ENCODE measurements around the gene NCBP3. TPM values are rescaled to one million over a fixed set of nuclear protein-coding genes. Genes with fewer than 3 reads are reported as not detected.
A peak's percentile ranks its signal among the peaks of the same experiment; 100 is the strongest.

Gene NCBP3
- total RNA-seq, 1 experiment from 2014 or later = 17.0 TPM

- Histone ChIP-seq H3K79me2 (ENCODE audit: low read length) (no peaks in the 10 kb centered on the region), H3K36me3 (ENCODE audit: insufficient read depth, low read length) (peaks cover 43% of the 10 kb centered on the region; the same call in 1 of the 2 replicates), H3K27ac (ENCODE audit: low read length) (no peak overlapping the region), H3K9ac (ENCODE audit: low read length) (no peak overlapping the region), H3K27me3 (ENCODE audit: low read length) (no peaks in the 10 kb centered on the region), H3K9me3 (ENCODE audit: low read length) (no peaks in the 10 kb centered on the region), H4K20me1 (ENCODE audit: insufficient read depth, low read depth, low read length) (no peaks in the 10 kb centered on the region), H3K4me1 (ENCODE audit: low read length) (peaks cover 22% of the 10 kb centered on the region), H3K4me3 (ENCODE audit: low read length) (no peak overlapping the region), H3K4me2 (ENCODE audit: low read depth, low read length, poor library complexity, severe bottlenecking) (no peak overlapping the region), H3K9me2 (replicated peaks; ENCODE audit: insufficient read depth, low read length) (no peaks in the 10 kb centered on the region), H2AFZ (ENCODE audit: low read length) (no peak overlapping the region)
- no peak for DNase-seq
Observed at GRCh38 chr17:3817851-3818605, 28.0 kb downstream of the NCBP3 start.

- no peak overlapping the region for H2AFZ ChIP-seq (ENCODE audit: low read length)
- H4K20me1 ChIP-seq (ENCODE audit: insufficient read depth, low read depth, low read length) = no peaks in the 10 kb centered on the region
- H3K9ac ChIP-seq (ENCODE audit: low read length) = no peak overlapping the region
- H3K79me2 ChIP-seq (ENCODE audit: low read length) = no peaks in the 10 kb centered on the region
- 0 out of 2 replicates have a peak overlapping the region, but pooled peaks have one; percentile 55 for H3K27ac ChIP-seq (ENCODE audit: low read length)
- H3K4me2 ChIP-seq (ENCODE audit: low read depth, low read length, poor library complexity, severe bottlenecking) = no peak overlapping the region
- peaks cover 22% of the 10 kb centered on the region for H3K4me1 ChIP-seq (ENCODE audit: low read length)
- no peak overlapping the region for H3K4me3 ChIP-seq (ENCODE audit: low read length)
- H3K9me2 ChIP-seq (replicated peaks; ENCODE audit: insufficient read depth, low read length) = no peaks in the 10 kb centered on the region
- no peak for DNase-seq
- H3K27me3 ChIP-seq (ENCODE audit: low read length) = no peaks in the 10 kb centered on the region
- H3K9me3 ChIP-seq (ENCODE audit: low read length) = no peaks in the 10 kb centered on the region
- H3K36me3 ChIP-seq (ENCODE audit: insufficient read depth, low read length) = peaks cover 35% of the 10 kb centered on the region; the same call in 1 of the 2 replicates
Observed at GRCh38 chr17:3815925-3816324, 30.1 kb downstream of the NCBP3 start.

- DNase-seq = no peak
- H3K4me2 ChIP-seq (ENCODE audit: low read depth, low read length, poor library complexity, severe bottlenecking) = no peak overlapping the region
- no peak overlapping the region for H3K4me3 ChIP-seq (ENCODE audit: low read length)
- no peak overlapping the region for H3K9ac ChIP-seq (ENCODE audit: low read length)
- H3K4me1 ChIP-seq (ENCODE audit: low read length) = peaks cover 30% of the 10 kb centered on the region
- H3K27ac ChIP-seq (ENCODE audit: low read length) = no peak overlapping the region
- no peaks in the 10 kb centered on the region for H3K79me2 ChIP-seq (ENCODE audit: low read length)
- H2AFZ ChIP-seq (ENCODE audit: low read length) = no peak overlapping the region
- H3K36me3 ChIP-seq (ENCODE audit: insufficient read depth, low read length) = peaks cover 35% of the 10 kb centered on the region; the same call in 1 of the 2 replicates
- no peaks in the 10 kb centered on the region for H4K20me1 ChIP-seq (ENCODE audit: insufficient read depth, low read depth, low read length)
- H3K9me3 ChIP-seq (ENCODE audit: low read length) = no peaks in the 10 kb centered on the region
- no peaks in the 10 kb centered on the region for H3K9me2 ChIP-seq (replicated peaks; ENCODE audit: insufficient read depth, low read length)
- H3K27me3 ChIP-seq (ENCODE audit: low read length) = no peaks in the 10 kb centered on the region
Observed at GRCh38 chr17:3815122-3815521, 30.9 kb downstream of the NCBP3 start.

- H3K9me3 ChIP-seq (ENCODE audit: low read length) = no peaks in the 10 kb centered on the region
- H3K79me2 ChIP-seq (ENCODE audit: low read length) = no peaks in the 10 kb centered on the region
- no peak for DNase-seq
- H2AFZ ChIP-seq (ENCODE audit: low read length) = no peak overlapping the region
- H3K27ac ChIP-seq (ENCODE audit: low read length) = no peak overlapping the region
- H3K9ac ChIP-seq (ENCODE audit: low read length) = no peak overlapping the region
- H3K36me3 ChIP-seq (ENCODE audit: insufficient read depth, low read length) = peaks cover 35% of the 10 kb centered on the region; the same call in 1 of the 2 replicates
- peaks cover 31% of the 10 kb centered on the region for H3K4me1 ChIP-seq (ENCODE audit: low read length)
- H4K20me1 ChIP-seq (ENCODE audit: insufficient read depth, low read depth, low read length) = no peaks in the 10 kb centered on the region
- H3K27me3 ChIP-seq (ENCODE audit: low read length) = no peaks in the 10 kb centered on the region
- H3K4me3 ChIP-seq (ENCODE audit: low read length) = no peak overlapping the region
- H3K4me2 ChIP-seq (ENCODE audit: low read depth, low read length, poor library complexity, severe bottlenecking) = no peak overlapping the region
- no peaks in the 10 kb centered on the region for H3K9me2 ChIP-seq (replicated peaks; ENCODE audit: insufficient read depth, low read length)
Observed at GRCh38 chr17:3814361-3814760, 31.7 kb downstream of the NCBP3 start.

GRCh38 chr17:3813171-3813570 lies 32.9 kb downstream of the NCBP3 start:
- H2AFZ ChIP-seq (ENCODE audit: low read length) = no peak overlapping the region
- no peaks in the 10 kb centered on the region for H4K20me1 ChIP-seq (ENCODE audit: insufficient read depth, low read depth, low read length)
- H3K9me2 ChIP-seq (replicated peaks; ENCODE audit: insufficient read depth, low read length) = no peaks in the 10 kb centered on the region
- no peak overlapping the region for H3K9ac ChIP-seq (ENCODE audit: low read length)
- H3K27ac ChIP-seq (ENCODE audit: low read length) = no peak overlapping the region
- peaks cover 31% of the 10 kb centered on the region for H3K4me1 ChIP-seq (ENCODE audit: low read length)
- no peak overlapping the region for H3K4me2 ChIP-seq (ENCODE audit: low read depth, low read length, poor library complexity, severe bottlenecking)
- no peak for DNase-seq
- H3K36me3 ChIP-seq (ENCODE audit: insufficient read depth, low read length) = peaks cover 28% of the 10 kb centered on the region; the same call in 1 of the 2 replicates
- H3K4me3 ChIP-seq (ENCODE audit: low read length) = no peak overlapping the region
- no peaks in the 10 kb centered on the region for H3K9me3 ChIP-seq (ENCODE audit: low read length)
- no peaks in the 10 kb centered on the region for H3K79me2 ChIP-seq (ENCODE audit: low read length)
- H3K27me3 ChIP-seq (ENCODE audit: low read length) = no peaks in the 10 kb centered on the region

- no peak overlapping the region for H3K4me3 ChIP-seq (ENCODE audit: low read length)
- no peak overlapping the region for H3K27ac ChIP-seq (ENCODE audit: low read length)
- H3K9ac ChIP-seq (ENCODE audit: low read length) = no peak overlapping the region
- H3K36me3 ChIP-seq (ENCODE audit: insufficient read depth, low read length) = peaks cover 25% of the 10 kb centered on the region; the same call in 1 of the 2 replicates
- no peaks in the 10 kb centered on the region for H3K27me3 ChIP-seq (ENCODE audit: low read length)
- no peaks in the 10 kb centered on the region for H4K20me1 ChIP-seq (ENCODE audit: insufficient read depth, low read depth, low read length)
- DNase-seq = no peak
- H3K9me2 ChIP-seq (replicated peaks; ENCODE audit: insufficient read depth, low read length) = no peaks in the 10 kb centered on the region
- H3K79me2 ChIP-seq (ENCODE audit: low read length) = no peaks in the 10 kb centered on the region
- no peak overlapping the region for H3K4me2 ChIP-seq (ENCODE audit: low read depth, low read length, poor library complexity, severe bottlenecking)
- H3K4me1 ChIP-seq (ENCODE audit: low read length) = peaks cover 31% of the 10 kb centered on the region
- no peaks in the 10 kb centered on the region for H3K9me3 ChIP-seq (ENCODE audit: low read length)
- no peak overlapping the region for H2AFZ ChIP-seq (ENCODE audit: low read length)
Observed at GRCh38 chr17:3812771-3813170, 33.3 kb downstream of the NCBP3 start.

- Histone ChIP-seq H3K4me1 (ENCODE audit: low read length) (peaks cover 28% of the 10 kb centered on the region), H3K36me3 (ENCODE audit: insufficient read depth, low read length) (peaks cover 21% of the 10 kb centered on the region; the same call in 1 of the 2 replicates)
Observed at GRCh38 chr17:3812284-3812683, 33.8 kb downstream of the NCBP3 start.

GRCh38 chr17:3810019-3810418 lies 36.0 kb downstream of the NCBP3 start:
- no peaks in the 10 kb centered on the region for H3K79me2 ChIP-seq (ENCODE audit: low read length)

More at GRCh38 chr17:3812284-3812683, 33.8 kb downstream of the NCBP3 start:
- no peak overlapping the region for H3K4me3 ChIP-seq (ENCODE audit: low read length)
- H3K9me2 ChIP-seq (replicated peaks; ENCODE audit: insufficient read depth, low read length) = no peaks in the 10 kb centered on the region
- DNase-seq = no peak
- no peaks in the 10 kb centered on the region for H3K9me3 ChIP-seq (ENCODE audit: low read length)
- H2AFZ ChIP-seq (ENCODE audit: low read length) = no peak overlapping the region
- no peak overlapping the region for H3K9ac ChIP-seq (ENCODE audit: low read length)
- H3K4me2 ChIP-seq (ENCODE audit: low read depth, low read length, poor library complexity, severe bottlenecking) = no peak overlapping the region
- H3K27me3 ChIP-seq (ENCODE audit: low read length) = no peaks in the 10 kb centered on the region
- no peaks in the 10 kb centered on the region for H4K20me1 ChIP-seq (ENCODE audit: insufficient read depth, low read depth, low read length)
- no peaks in the 10 kb centered on the region for H3K79me2 ChIP-seq (ENCODE audit: low read length)
- no peak overlapping the region for H3K27ac ChIP-seq (ENCODE audit: low read length)

More at GRCh38 chr17:3810019-3810418, 36.0 kb downstream of the NCBP3 start:
- no peak overlapping the region for H3K4me2 ChIP-seq (ENCODE audit: low read depth, low read length, poor library complexity, severe bottlenecking)
- no peaks in the 10 kb centered on the region for H3K27me3 ChIP-seq (ENCODE audit: low read length)
- H3K9me2 ChIP-seq (replicated peaks; ENCODE audit: insufficient read depth, low read length) = no peaks in the 10 kb centered on the region
- no peak for DNase-seq
- H3K36me3 ChIP-seq (ENCODE audit: insufficient read depth, low read length) = peaks cover 8% of the 10 kb centered on the region; the same call in 1 of the 2 replicates
- H3K27ac ChIP-seq (ENCODE audit: low read length) = no peak overlapping the region
- no peak overlapping the region for H2AFZ ChIP-seq (ENCODE audit: low read length)
- no peaks in the 10 kb centered on the region for H4K20me1 ChIP-seq (ENCODE audit: insufficient read depth, low read depth, low read length)
- peaks cover 13% of the 10 kb centered on the region for H3K4me1 ChIP-seq (ENCODE audit: low read length)
- H3K4me3 ChIP-seq (ENCODE audit: low read length) = no peak overlapping the region
- H3K9ac ChIP-seq (ENCODE audit: low read length) = no peak overlapping the region
- no peaks in the 10 kb centered on the region for H3K9me3 ChIP-seq (ENCODE audit: low read length)

All from Karpas-422 (cell line).